SK-N-SH (cell line): ENCODE data around the gene CDX1. TPM values are rescaled to one million over a fixed set of nuclear protein-coding genes. Genes with fewer than 3 reads are reported as not detected.

ENCODE experiments used
- CTCF ChIA-PET: fragments of 300-600, 350-600 bp; formaldehyde crosslinking; extraction: SDS; loops from one replicate; lab custom pipeline; 2021; lab: Yijun Ruan, JAX
- POLR2A ChIA-PET: fragments of 350-600 bp; sonication (Branson Sonifier 250); formaldehyde crosslinking; extraction: SDS; loops from one replicate; lab custom pipeline; 2020; ENCODE audit warnings: antibody characterized with exemption, inconsistent platforms; lab: Yijun Ruan, JAX
- DNase-seq: peaks from one replicate; pipeline ENCODE4 v3.0.0; 2012
- H2AFZ ChIP-seq: fragments of 200-600 bp; sonication (generic); 2 replicates; pipeline ENCODE4 v1.8.1; 2016; ENCODE audit warnings: antibody characterized with exemption, mild to moderate bottlenecking, low read depth
- H3F3A ChIP-seq: fragments of 200-600 bp; sonication (generic); replicated peaks from 2 replicates; pipeline ENCODE3; 2016; ENCODE audit warnings: antibody characterized with exemption, mild to moderate bottlenecking; ENCODE audit not compliant: insufficient read depth
- H3K27ac ChIP-seq, 2 experiments: fragments of 200-500 bp in 1 of 2; fragments of 200-600 bp in 1 of 2; sonication (Bioruptor generic) in 1 of 2; sonication (generic), shearing (Covaris generic) in 1 of 2; 2 replicates each; pipeline versions ENCODE4 v1.5.1 to v1.6.1; 2014 to 2016; ENCODE audit warnings: low read depth in 2 of 2, inconsistent platforms in 1 of 2, low read length in 1 of 2, mild to moderate bottlenecking in 1 of 2, mixed read lengths in 1 of 2
- H3K27me3 ChIP-seq: fragments of 200-600 bp; sonication (generic), shearing (Covaris generic); 2 replicates; pipeline ENCODE4 v1.6.1; 2016; ENCODE audit warnings: mixed run types; ENCODE audit not compliant: insufficient read depth
- H3K36me3 ChIP-seq, 2 experiments: fragments of 200-500 bp in 1 of 2; fragments of 200-600 bp in 1 of 2; sonication (Bioruptor generic) in 1 of 2; sonication (generic) in 1 of 2; replicated peaks in 1 of 2; 2 replicates each; pipeline versions ENCODE3 to v1.5.1; 2014 to 2016; ENCODE audit warnings: low read length in 1 of 2, mild to moderate bottlenecking in 1 of 2; ENCODE audit not compliant: insufficient read depth in 2 of 2, control insufficient read depth in 1 of 2
- H3K4me1 ChIP-seq, 2 experiments: fragments of 200-500 bp in 1 of 2; fragments of 200-600 bp in 1 of 2; sonication (Bioruptor generic) in 1 of 2; sonication (generic), shearing (Covaris generic) in 1 of 2; 2 replicates each; pipeline versions ENCODE4 v1.5.1 to v1.6.1; 2014 to 2016; ENCODE audit warnings: low read depth in 1 of 2, low read length in 1 of 2, mixed run types in 1 of 2; ENCODE audit not compliant: insufficient read depth in 2 of 2, control insufficient read depth in 1 of 2
- H3K4me2 ChIP-seq: fragments of 200-600 bp; sonication (generic), shearing (Covaris generic); 2 replicates; pipeline ENCODE4 v1.6.1; 2017; ENCODE audit warnings: mixed run types
- H3K4me3 ChIP-seq, 2 experiments: fragments of 200-500 bp in 1 of 2; fragments of 200-600 bp in 1 of 2; sonication (Bioruptor generic) in 1 of 2; sonication (generic), shearing (Covaris generic) in 1 of 2; 2 replicates each; pipeline versions ENCODE4 v1.5.1 to v1.8.1; 2014 to 2016; ENCODE audit warnings: low read depth in 2 of 2, inconsistent platforms in 1 of 2, low read length in 1 of 2, mild to moderate bottlenecking in 1 of 2, mixed read lengths in 1 of 2, moderate library complexity in 1 of 2
- H3K79me2 ChIP-seq: fragments of 200-600 bp; sonication (generic); 2 replicates; pipeline ENCODE4 v1.8.1; 2017; ENCODE audit warnings: mild to moderate bottlenecking; ENCODE audit not compliant: insufficient read depth
- H3K9ac ChIP-seq: fragments of 200-600 bp; sonication (generic); 2 replicates; pipeline ENCODE4 v1.6.1; 2017; ENCODE audit warnings: mixed run types
- H3K9me2 ChIP-seq: fragments of 200-600 bp; sonication (generic); 2 replicates; pipeline ENCODE4 v1.6.1; 2017; ENCODE audit warnings: mixed run types
- H3K9me3 ChIP-seq: fragments of 200-600 bp; sonication (generic); 2 replicates; pipeline ENCODE4 v1.6.1; 2017; ENCODE audit warnings: mixed run types, mild to moderate bottlenecking, moderate library complexity
- H4K20me1 ChIP-seq: fragments of 200-600 bp; sonication (generic); 2 replicates; pipeline ENCODE4 v1.6.1; 2017; ENCODE audit warnings: mild to moderate bottlenecking, mixed run types; ENCODE audit not compliant: insufficient read depth
- EP300 ChIP-seq, 2 experiments: IDR thresholded peaks; 2 replicates each; pipeline versions ENCODE4 v1.4.0 to v1.6.1; 2012; ENCODE audit warnings: borderline replicate concordance in 1 of 2, low read depth in 1 of 2, low read length in 1 of 2
- EZH2phosphoT487 ChIP-seq: fragments of 200-600 bp; sonication (generic); IDR thresholded peaks from 2 replicates; pipeline ENCODE4 v1.6.1; 2017; ENCODE audit warnings: low read depth, mixed run types, mild to moderate bottlenecking, antibody characterized with exemption, moderate library complexity, borderline replicate concordance
- FOSL2 ChIP-seq: IDR thresholded peaks from 2 replicates; pipeline ENCODE4 v1.4.0; 2012; ENCODE audit warnings: low read depth, mild to moderate bottlenecking, moderate library complexity, borderline replicate concordance
- FOXM1 ChIP-seq: IDR thresholded peaks from 2 replicates; pipeline ENCODE4 v1.4.0; 2012; ENCODE audit warnings: low read depth, mild to moderate bottlenecking
- GATA2 ChIP-seq: sonication (generic); formaldehyde crosslinking; IDR thresholded peaks from 2 replicates; pipeline ENCODE4 v1.5.0; 2020; ENCODE audit warnings: mild to moderate bottlenecking, missing genetic modification reagents
- MEF2A ChIP-seq: IDR thresholded peaks from 2 replicates; pipeline ENCODE4 v1.4.0; 2012; ENCODE audit warnings: low read depth, borderline replicate concordance
- MXI1 ChIP-seq: IDR thresholded peaks from 2 replicates; pipeline ENCODE4 v1.6.1; 2012; ENCODE audit warnings: mild to moderate bottlenecking, low read depth, low read length, improper control_type of control experiment
- RXRA ChIP-seq: IDR thresholded peaks from 2 replicates; pipeline ENCODE4 v1.4.0; 2012; ENCODE audit warnings: low read depth, mild to moderate bottlenecking, borderline replicate concordance
- TAF1 ChIP-seq: IDR thresholded peaks from 2 replicates; pipeline ENCODE4 v1.6.1; 2012; ENCODE audit warnings: low read depth, mild to moderate bottlenecking, low read length, moderate library complexity, borderline replicate concordance
- TCF12 ChIP-seq: IDR thresholded peaks from 2 replicates; pipeline ENCODE4 v1.4.0; 2012
- WGBS: methylation state at CpG from one replicate; pipeline ENCODE4 v1.1.6; 2017; ENCODE audit warnings: low lambda C conversion rate; 5-methylcytosine and 5-hydroxymethylcytosine counted together
- polyA plus RNA-seq, 3 experiments: library from polyadenylated mRNA; depleted of rRNA; stranded (reverse); fragments of >200 nt; gene quantifications; 2 replicates each; pipeline ENCODE4 v1.2.3, GENCODE V29; 2012
- TF ChIP-seq, protein P1 (sequence below): fragments of 200-600 bp; sonication (generic); IDR thresholded peaks from 2 replicates; pipeline ENCODE4 v1.6.1; 2017; ENCODE audit warnings: antibody characterized with exemption, mild to moderate bottlenecking, moderate library complexity
- TF ChIP-seq, protein P2 (sequence below): IDR thresholded peaks from 2 replicates; pipeline ENCODE4 v1.4.0; 2012; ENCODE audit warnings: low read depth, borderline replicate concordance

CDX1 gene
- polyA plus RNA-seq, 1 of the 3 experiments (the other 2 are of a cell fraction), result 0.23 TPM

DNA sequence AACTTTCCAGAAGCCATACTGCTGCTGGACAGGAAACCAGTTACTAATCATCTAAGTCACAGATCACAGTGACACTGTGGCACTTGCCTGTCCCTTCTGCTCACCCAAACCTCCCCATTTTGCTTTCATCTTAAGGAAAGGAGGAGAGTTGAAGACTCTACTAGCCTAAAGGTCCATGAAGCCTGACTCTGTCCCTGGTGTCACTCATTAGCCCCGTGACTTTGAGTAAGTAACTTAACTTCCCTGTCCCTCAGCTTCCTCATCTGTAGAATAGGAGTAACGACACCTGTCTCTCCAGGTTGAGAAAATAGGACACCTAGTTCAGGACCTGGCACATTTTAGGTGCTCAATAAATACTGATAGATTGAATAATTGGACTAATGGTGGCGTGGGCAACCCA lies 22.7 kb downstream of the CDX1 start:
- Histone ChIP-seq H3K9me3 (no peaks in the 10 kb centered on the region), H4K20me1 (no peaks in the 10 kb centered on the region), H3K27ac (no peak overlapping the region), H3K4me2 (no peak overlapping the region), H3K9me2 (no peaks in the 10 kb centered on the region), H2AFZ (no peak overlapping the region), H3K36me3 (no peaks in the 10 kb centered on the region)
- no peak for DNase-seq
- TF ChIP-seq RXRA (no peak), EP300 (IDR thresholded peaks at IDR 0.05; ENCODE audit: borderline replicate concordance in 1 of 2, low read depth in 1 of 2, low read length in 1 of 2) (no peak), GATA2 (CRISPR knock-in tag) (no peak), MEF2A (no peak), TAF1 (no peak), FOSL2 (no peak), EZH2phosphoT487 (no peak), MXI1 (no peak), TCF12 (no peak), FOXM1 (no peak)
- TF ChIP-seq, protein P1, sequence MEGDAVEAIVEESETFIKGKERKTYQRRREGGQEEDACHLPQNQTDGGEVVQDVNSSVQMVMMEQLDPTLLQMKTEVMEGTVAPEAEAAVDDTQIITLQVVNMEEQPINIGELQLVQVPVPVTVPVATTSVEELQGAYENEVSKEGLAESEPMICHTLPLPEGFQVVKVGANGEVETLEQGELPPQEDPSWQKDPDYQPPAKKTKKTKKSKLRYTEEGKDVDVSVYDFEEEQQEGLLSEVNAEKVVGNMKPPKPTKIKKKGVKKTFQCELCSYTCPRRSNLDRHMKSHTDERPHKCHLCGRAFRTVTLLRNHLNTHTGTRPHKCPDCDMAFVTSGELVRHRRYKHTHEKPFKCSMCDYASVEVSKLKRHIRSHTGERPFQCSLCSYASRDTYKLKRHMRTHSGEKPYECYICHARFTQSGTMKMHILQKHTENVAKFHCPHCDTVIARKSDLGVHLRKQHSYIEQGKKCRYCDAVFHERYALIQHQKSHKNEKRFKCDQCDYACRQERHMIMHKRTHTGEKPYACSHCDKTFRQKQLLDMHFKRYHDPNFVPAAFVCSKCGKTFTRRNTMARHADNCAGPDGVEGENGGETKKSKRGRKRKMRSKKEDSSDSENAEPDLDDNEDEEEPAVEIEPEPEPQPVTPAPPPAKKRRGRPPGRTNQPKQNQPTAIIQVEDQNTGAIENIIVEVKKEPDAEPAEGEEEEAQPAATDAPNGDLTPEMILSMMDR, result no peak
- TF ChIP-seq, protein P2, sequence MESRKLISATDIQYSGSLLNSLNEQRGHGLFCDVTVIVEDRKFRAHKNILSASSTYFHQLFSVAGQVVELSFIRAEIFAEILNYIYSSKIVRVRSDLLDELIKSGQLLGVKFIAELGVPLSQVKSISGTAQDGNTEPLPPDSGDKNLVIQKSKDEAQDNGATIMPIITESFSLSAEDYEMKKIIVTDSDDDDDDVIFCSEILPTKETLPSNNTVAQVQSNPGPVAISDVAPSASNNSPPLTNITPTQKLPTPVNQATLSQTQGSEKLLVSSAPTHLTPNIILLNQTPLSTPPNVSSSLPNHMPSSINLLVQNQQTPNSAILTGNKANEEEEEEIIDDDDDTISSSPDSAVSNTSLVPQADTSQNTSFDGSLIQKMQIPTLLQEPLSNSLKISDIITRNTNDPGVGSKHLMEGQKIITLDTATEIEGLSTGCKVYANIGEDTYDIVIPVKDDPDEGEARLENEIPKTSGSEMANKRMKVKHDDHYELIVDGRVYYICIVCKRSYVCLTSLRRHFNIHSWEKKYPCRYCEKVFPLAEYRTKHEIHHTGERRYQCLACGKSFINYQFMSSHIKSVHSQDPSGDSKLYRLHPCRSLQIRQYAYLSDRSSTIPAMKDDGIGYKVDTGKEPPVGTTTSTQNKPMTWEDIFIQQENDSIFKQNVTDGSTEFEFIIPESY, result no peak
- TF ChIP-seq, all 33 proteins: peak for 0
- no peak overlapping the region for H3K4me3 ChIP-seq
- POLR2A ChIA-PET, result no interaction called here
- H3K27me3 ChIP-seq, result peaks cover 39% of the 10 kb centered on the region
- WGBS, result 71% methylated on average over 3 of the region's 3 CpGs
- no peaks in the 10 kb centered on the region for H3F3A ChIP-seq
- CTCF ChIA-PET, result interaction anchor here (0.6 to 3.3 kb wide), 7 partner anchors 11 to 144 kb away, joined by 3 to 12 read pairs (median 3); no protein-coding TSS in a partner anchor
- peaks cover 0 to 4% of the 10 kb centered on the region in 2 experiments; a peak in 1 of 4 replicates for H3K4me1 ChIP-seq
- no peak overlapping the region for H3K9ac ChIP-seq
- H3K79me2 ChIP-seq, result no peaks in the 10 kb centered on the region
